GM23338 (cell line): ENCODE measurements around the gene ANKH.

ENCODE experiments used
- CREB1 ChIP-seq: fragments of 250-450 bp; sonication (Bioruptor Pico); IDR thresholded peaks from 2 replicates; pipeline ENCODE4 v1.5.0; 2020; ENCODE audit warnings: low read depth, mild to moderate bottlenecking, moderate library complexity
- CTCF ChIP-seq, 2 experiments: fragments of 200-600 bp in 1 of 2; sonication (generic) in 1 of 2; conservative IDR thresholded peaks; 2 replicates each; pipeline versions ENCODE4 v1.5.1 to v1.6.1; 2016 to 2017; ENCODE audit warnings: antibody characterized with exemption in 2 of 2, low read depth in 2 of 2, mild to moderate bottlenecking in 2 of 2, moderate library complexity in 1 of 2
- EZH2 ChIP-seq: fragments of 200-600 bp; sonication (generic); IDR thresholded peaks from one replicate; pipeline ENCODE4 v1.8.0; 2017; ENCODE audit warnings: antibody characterized with exemption, mild to moderate bottlenecking, low read depth; ENCODE audit not compliant: unreplicated experiment
- EZH2phosphoT487 ChIP-seq: fragments of 200-600 bp; sonication (generic); IDR thresholded peaks from one replicate; pipeline ENCODE4 v1.8.1; 2018; ENCODE audit warnings: antibody characterized with exemption; ENCODE audit not compliant: unreplicated experiment
- JUNB ChIP-seq: IDR thresholded peaks from one replicate; pipeline ENCODE4 v1.6.1; 2016; ENCODE audit warnings: antibody characterized with exemption; ENCODE audit not compliant: unreplicated experiment
- NANOG ChIP-seq: IDR thresholded peaks from 2 replicates; pipeline ENCODE4 v1.6.1; 2016; ENCODE audit warnings: antibody characterized with exemption, borderline replicate concordance
- POLR2AphosphoS5 ChIP-seq: IDR thresholded peaks from 2 replicates; pipeline ENCODE4 v1.6.1; 2016; ENCODE audit warnings: antibody characterized with exemption, low read depth
- REST ChIP-seq: IDR thresholded peaks from one replicate; pipeline ENCODE4 v1.6.1; 2018; ENCODE audit warnings: antibody characterized with exemption; ENCODE audit not compliant: unreplicated experiment
- ZNF114 ChIP-seq: fragments of 250-450 bp; sonication (Bioruptor Pico); IDR thresholded peaks from 2 replicates; pipeline ENCODE4 v1.5.0; 2020; ENCODE audit warnings: mild to moderate bottlenecking, moderate library complexity

GRCh38 chr5:14743601-14744295, 127.8 kb downstream of the ANKH start:
- TF ChIP-seq CTCF (conservative IDR thresholded peaks at IDR 0.05; ENCODE audit: low read depth in 2 of 2) (no peak), EZH2phosphoT487 (no peak), EZH2 (no peak), REST (no peak), JUNB (no peak), ZNF114 (no peak), POLR2AphosphoS5 (no peak), CREB1 (CRISPR knock-in tag) (no peak), NANOG (no peak)
